ENCODE results near the gene GABRP.
"Not testable (repeated sequence)": the region's sequence is repeated elsewhere in the genome, so short reads cannot be mapped to it uniquely, and the experiment has no call there.

- TF ChIP-seq CTCF (conservative IDR thresholded peaks at IDR 0.05; ENCODE audit: low read length); EZH2phosphoT487 (IDR thresholded peaks at IDR 0.05; ENCODE audit: borderline replicate concordance): not testable (repeated sequence)
These were observed 50.5 kb downstream of the GABRP start for GRCh38 chr5:170833981-170834380.

All from Loucy (cell line).